ENCODE data around the gene TP53I11.
A peak's percentile ranks its signal among the peaks of the same experiment; 100 is the strongest.

TP53I11 gene

GRCh38 chr11:44909557-44909956 is 41.1 kb downstream of the TP53I11 start:
- Histone ChIP-seq H3K4me1 (ENCODE audit: control insufficient read depth, insufficient read depth, low read length, poor library complexity, severe bottlenecking) (peaks cover 7% of the 10 kb centered on the region), H3K27me3 (replicated peaks; ENCODE audit: control insufficient read depth, insufficient read depth, low read length, poor library complexity, severe bottlenecking) (no peaks in the 10 kb centered on the region), H3K4me3 (ENCODE audit: insufficient read depth, low read depth, low read length, poor library complexity, severe bottlenecking) (no peak overlapping the region), H3K9me3 (ENCODE audit: control insufficient read depth, low read length) (no peaks in the 10 kb centered on the region), H3K27ac (ENCODE audit: insufficient read depth, low read length, poor library complexity, severe bottlenecking) (no peak overlapping the region), H3K36me3 (ENCODE audit: control insufficient read depth, insufficient read depth, low read length) (peaks cover 14% of the 10 kb centered on the region)
- DNase-seq, result no peak

- H3K27me3 ChIP-seq (replicated peaks; ENCODE audit: control insufficient read depth, insufficient read depth, low read length, poor library complexity, severe bottlenecking), result no peaks in the 10 kb centered on the region
- no peak overlapping the region for H3K4me3 ChIP-seq (ENCODE audit: insufficient read depth, low read depth, low read length, poor library complexity, severe bottlenecking)
- DNase-seq, result no peak
- peaks cover 9% of the 10 kb centered on the region for H3K36me3 ChIP-seq (ENCODE audit: control insufficient read depth, insufficient read depth, low read length)
- no peaks in the 10 kb centered on the region for H3K9me3 ChIP-seq (ENCODE audit: control insufficient read depth, low read length)
- H3K4me1 ChIP-seq (ENCODE audit: control insufficient read depth, insufficient read depth, low read length, poor library complexity, severe bottlenecking), result peaks cover 7% of the 10 kb centered on the region
- no peak overlapping the region for H3K27ac ChIP-seq (ENCODE audit: insufficient read depth, low read length, poor library complexity, severe bottlenecking)
These were observed 44.0 kb downstream of the TP53I11 start for GRCh38 chr11:44906649-44907048.

GRCh38 chr11:44905131-44905866 is 45.4 kb downstream of the TP53I11 start:
- Histone ChIP-seq H3K27ac (ENCODE audit: insufficient read depth, low read length, poor library complexity, severe bottlenecking) (no peak overlapping the region), H3K4me1 (ENCODE audit: control insufficient read depth, insufficient read depth, low read length, poor library complexity, severe bottlenecking) (no peaks in the 10 kb centered on the region), H3K36me3 (ENCODE audit: control insufficient read depth, insufficient read depth, low read length) (peaks cover 9% of the 10 kb centered on the region), H3K27me3 (replicated peaks; ENCODE audit: control insufficient read depth, insufficient read depth, low read length, poor library complexity, severe bottlenecking) (no peaks in the 10 kb centered on the region), H3K9me3 (ENCODE audit: control insufficient read depth, low read length) (no peaks in the 10 kb centered on the region), H3K4me3 (ENCODE audit: insufficient read depth, low read depth, low read length, poor library complexity, severe bottlenecking) (no peak overlapping the region)
- no peak for DNase-seq

GRCh38 chr11:44904261-44905020 is 46.2 kb downstream of the TP53I11 start:
- no peaks in the 10 kb centered on the region for H3K9me3 ChIP-seq (ENCODE audit: control insufficient read depth, low read length)
- no peaks in the 10 kb centered on the region for H3K4me1 ChIP-seq (ENCODE audit: control insufficient read depth, insufficient read depth, low read length, poor library complexity, severe bottlenecking)
- H3K36me3 ChIP-seq (ENCODE audit: control insufficient read depth, insufficient read depth, low read length), result peaks cover 9% of the 10 kb centered on the region
- no peak for DNase-seq
- no peak overlapping the region for H3K4me3 ChIP-seq (ENCODE audit: insufficient read depth, low read depth, low read length, poor library complexity, severe bottlenecking)
- H3K27me3 ChIP-seq (replicated peaks; ENCODE audit: control insufficient read depth, insufficient read depth, low read length, poor library complexity, severe bottlenecking), result no peaks in the 10 kb centered on the region
- H3K27ac ChIP-seq (ENCODE audit: insufficient read depth, low read length, poor library complexity, severe bottlenecking), result no peak overlapping the region

GRCh38 chr11:44903518-44903917 is 47.2 kb downstream of the TP53I11 start:
- H3K9me3 ChIP-seq (ENCODE audit: control insufficient read depth, low read length), result no peaks in the 10 kb centered on the region
- no peak for DNase-seq

GRCh38 chr11:44903035-44903434 is 47.6 kb downstream of the TP53I11 start:
- no peaks in the 10 kb centered on the region for H3K4me1 ChIP-seq (ENCODE audit: control insufficient read depth, insufficient read depth, low read length, poor library complexity, severe bottlenecking)

More at GRCh38 chr11:44903518-44903917, 47.2 kb downstream of the TP53I11 start:
- H3K27ac ChIP-seq (ENCODE audit: insufficient read depth, low read length, poor library complexity, severe bottlenecking), result no peak overlapping the region
- peaks cover 14% of the 10 kb centered on the region for H3K36me3 ChIP-seq (ENCODE audit: control insufficient read depth, insufficient read depth, low read length)
- H3K4me3 ChIP-seq (ENCODE audit: insufficient read depth, low read depth, low read length, poor library complexity, severe bottlenecking), result no peak overlapping the region
- H3K4me1 ChIP-seq (ENCODE audit: control insufficient read depth, insufficient read depth, low read length, poor library complexity, severe bottlenecking), result no peaks in the 10 kb centered on the region
- H3K27me3 ChIP-seq (replicated peaks; ENCODE audit: control insufficient read depth, insufficient read depth, low read length, poor library complexity, severe bottlenecking), result no peaks in the 10 kb centered on the region

GRCh38 chr11:44901786-44902185 is 48.9 kb downstream of the TP53I11 start:
- Histone ChIP-seq H3K36me3 (ENCODE audit: control insufficient read depth, insufficient read depth, low read length) (peaks cover 19% of the 10 kb centered on the region), H3K27ac (ENCODE audit: insufficient read depth, low read length, poor library complexity, severe bottlenecking) (no peak overlapping the region), H3K4me1 (ENCODE audit: control insufficient read depth, insufficient read depth, low read length, poor library complexity, severe bottlenecking) (no peaks in the 10 kb centered on the region), H3K9me3 (ENCODE audit: control insufficient read depth, low read length) (no peaks in the 10 kb centered on the region), H3K4me3 (ENCODE audit: insufficient read depth, low read depth, low read length, poor library complexity, severe bottlenecking) (no peak overlapping the region), H3K27me3 (replicated peaks; ENCODE audit: control insufficient read depth, insufficient read depth, low read length, poor library complexity, severe bottlenecking) (no peaks in the 10 kb centered on the region)
- no peak for DNase-seq

More at GRCh38 chr11:44903035-44903434, 47.6 kb downstream of the TP53I11 start:
- no peak overlapping the region for H3K27ac ChIP-seq (ENCODE audit: insufficient read depth, low read length, poor library complexity, severe bottlenecking)
- DNase-seq, result no peak
- H3K4me3 ChIP-seq (ENCODE audit: insufficient read depth, low read depth, low read length, poor library complexity, severe bottlenecking), result no peak overlapping the region
- H3K27me3 ChIP-seq (replicated peaks; ENCODE audit: control insufficient read depth, insufficient read depth, low read length, poor library complexity, severe bottlenecking), result no peaks in the 10 kb centered on the region
- H3K36me3 ChIP-seq (ENCODE audit: control insufficient read depth, insufficient read depth, low read length), result peaks cover 19% of the 10 kb centered on the region
- H3K9me3 ChIP-seq (ENCODE audit: control insufficient read depth, low read length), result no peaks in the 10 kb centered on the region

GRCh38 chr11:44901120-44901633 is 49.5 kb downstream of the TP53I11 start:
- no peak for DNase-seq
- Histone ChIP-seq H3K27me3 (replicated peaks; ENCODE audit: control insufficient read depth, insufficient read depth, low read length, poor library complexity, severe bottlenecking) (no peaks in the 10 kb centered on the region), H3K4me1 (ENCODE audit: control insufficient read depth, insufficient read depth, low read length, poor library complexity, severe bottlenecking) (no peaks in the 10 kb centered on the region), H3K9me3 (ENCODE audit: control insufficient read depth, low read length) (no peaks in the 10 kb centered on the region), H3K27ac (ENCODE audit: insufficient read depth, low read length, poor library complexity, severe bottlenecking) (no peak overlapping the region), H3K4me3 (ENCODE audit: insufficient read depth, low read depth, low read length, poor library complexity, severe bottlenecking) (no peak overlapping the region), H3K36me3 (ENCODE audit: control insufficient read depth, insufficient read depth, low read length) (peaks cover 17% of the 10 kb centered on the region)

- H3K27me3 ChIP-seq (replicated peaks; ENCODE audit: control insufficient read depth, insufficient read depth, low read length, poor library complexity, severe bottlenecking), result no peaks in the 10 kb centered on the region
- peak in 1 of 3 donors; percentile 14 for DNase-seq
These were observed 50.7 kb downstream of the TP53I11 start for GRCh38 chr11:44899959-44900358.

More at GRCh38 chr11:44899959-44900358, 50.7 kb downstream of the TP53I11 start:
- Histone ChIP-seq H3K27ac (ENCODE audit: insufficient read depth, low read length, poor library complexity, severe bottlenecking) (no peak overlapping the region), H3K9me3 (ENCODE audit: control insufficient read depth, low read length) (no peaks in the 10 kb centered on the region), H3K4me3 (ENCODE audit: insufficient read depth, low read depth, low read length, poor library complexity, severe bottlenecking) (no peak overlapping the region), H3K36me3 (ENCODE audit: control insufficient read depth, insufficient read depth, low read length) (peaks cover 17% of the 10 kb centered on the region), H3K4me1 (ENCODE audit: control insufficient read depth, insufficient read depth, low read length, poor library complexity, severe bottlenecking) (no peaks in the 10 kb centered on the region)
